HG03432 (cell line): ENCODE measurements around the gene PPP1R11.

Source experiments
- ATAC-seq: cut with Tn5 transposase; IDR thresholded peaks from one replicate; pipeline ENCODE4 v1.9.1; 2021; ENCODE audit warnings: mild to moderate bottlenecking, moderate library complexity; ENCODE audit not compliant: unreplicated experiment

Gene PPP1R11

GRCh38 chr6:30061092-30061857 lies 5.7 kb upstream of the PPP1R11 start, which contains the start of gene POLR1H:
Gene POLR1H (plus strand): TSS chr6:30061265. CDS start chr6:30061525, 260 bp downstream.
- ATAC-seq, result peak; percentile 91

- no peak for ATAC-seq
These were observed 5.0 kb upstream of the PPP1R11 start for GRCh38 chr6:30061858-30062458.

- ATAC-seq, result no peak
These were observed 4.4 kb upstream of the PPP1R11 start for GRCh38 chr6:30062471-30063178.

- no peak for ATAC-seq
These were observed 3.7 kb upstream of the PPP1R11 start for GRCh38 chr6:30063315-30063714.

GRCh38 chr6:30066082-30066481 lies 916 bp upstream of the PPP1R11 start:
- no peak for ATAC-seq

- no peak for ATAC-seq
These were observed 602 bp downstream of the PPP1R11 start for GRCh38 chr6:30067460-30068139.

GRCh38 chr6:30071081-30071818 lies 4.3 kb downstream of the PPP1R11 start:
- no peak for ATAC-seq

- ATAC-seq, result no peak
These were observed 4.9 kb downstream of the PPP1R11 start for GRCh38 chr6:30071858-30072257.

- ATAC-seq, result no peak
These were observed 6.7 kb downstream of the PPP1R11 start for GRCh38 chr6:30073489-30074235.

GRCh38 chr6:30074331-30075093 lies 7.5 kb downstream of the PPP1R11 start:
- no peak for ATAC-seq

GRCh38 chr6:30075094-30075789 lies 8.2 kb downstream of the PPP1R11 start, which contains the start of gene RNF39:
Gene RNF39 (minus strand): TSS chr6:30075769. CDS start chr6:30075585, 184 bp downstream.
- ATAC-seq, result no peak

- no peak for ATAC-seq
These were observed 9.1 kb downstream of the PPP1R11 start for GRCh38 chr6:30075790-30076732.

GRCh38 chr6:30077218-30077617 lies 10.2 kb downstream of the PPP1R11 start:
- ATAC-seq, result no peak

GRCh38 chr6:30087876-30088275 lies 20.9 kb downstream of the PPP1R11 start:
- no peak for ATAC-seq

- ATAC-seq, result no peak
These were observed 24.8 kb downstream of the PPP1R11 start for GRCh38 chr6:30091577-30092381.

- no peak for ATAC-seq
These were observed 26.0 kb downstream of the PPP1R11 start for GRCh38 chr6:30092852-30093543.
